Endothelial cell of umbilical vein (primary cell): ENCODE results near the gene GTF3C1. TPM values are rescaled to one million over a fixed set of nuclear protein-coding genes. Genes with fewer than 3 reads are reported as not detected.

ENCODE experiments used
- BruUV-seq: library from RNA; stranded (reverse); fragments of 400-500 nt; replicated peaks from 2 replicates; lab custom pipeline; 2021; lab: Mats Ljungman, UMichigan
- CTCF ChIA-PET: fragments of 300-600, 350-600 bp; sonication (Branson Sonifier 250); formaldehyde crosslinking; loops from one replicate; lab custom pipeline; 2021; ENCODE audit warnings: antibody characterized with exemption, inconsistent platforms; lab: Charles Lee
- POLR2A ChIA-PET: fragments of 300-600, 350-600 bp; sonication (Branson Sonifier 250); formaldehyde crosslinking; loops from one replicate; lab custom pipeline; 2021; ENCODE audit warnings: antibody characterized with exemption, inconsistent platforms; lab: Charles Lee
- DNase-seq: peaks from one replicate; pipeline ENCODE4 v3.0.0-alpha.2; 2011; ENCODE audit warnings: low read depth, low spot score
- FAIRE-seq: peaks from 2 replicates; lab custom pipeline; 2011; peaks lifted over from hg19 to GRCh38; lab: Jason Lieb, UNC
- H2AFZ ChIP-seq: 2 replicates; pipeline ENCODE4 v1.6.0; 2012; ENCODE audit warnings: low read depth, low read length, control low read depth, inconsistent platforms
- H3K27ac ChIP-seq: 2 replicates; pipeline ENCODE4 v1.5.1; 2011; ENCODE audit warnings: low read depth, mild to moderate bottlenecking, control low read depth, low read length, moderate library complexity; ENCODE audit not compliant: insufficient read depth
- H3K27me3 ChIP-seq, 2 experiments: 2 replicates each; pipeline versions ENCODE4 v1.6.0 to v1.6.1; 2011; ENCODE audit warnings: low read length in 2 of 2, mixed read lengths in 1 of 2; ENCODE audit not compliant: control insufficient read depth in 2 of 2, insufficient read depth in 2 of 2
- H3K36me3 ChIP-seq, 2 experiments: 2 replicates in 1 of 2; 3 replicates in 1 of 2; pipeline ENCODE4 v1.5.1; 2011; ENCODE audit warnings: low read length in 2 of 2, mild to moderate bottlenecking in 1 of 2, moderate library complexity in 1 of 2; ENCODE audit not compliant: control insufficient read depth in 2 of 2, insufficient read depth in 2 of 2; ENCODE audit errors: extremely low read depth in 1 of 2
- H3K4me1 ChIP-seq: 3 replicates; pipeline ENCODE4 v1.5.1; 2011; ENCODE audit warnings: mild to moderate bottlenecking, low read length; ENCODE audit not compliant: control insufficient read depth, insufficient read depth; ENCODE audit errors: extremely low read depth
- H3K4me2 ChIP-seq: 2 replicates; pipeline ENCODE4 v1.6.1; 2011; ENCODE audit warnings: low read length, control low read depth, mixed read lengths; ENCODE audit not compliant: insufficient read depth
- H3K4me3 ChIP-seq, 3 experiments: fragments of 200-600 bp in 1 of 3; sonication (generic), shearing (Covaris generic) in 1 of 3; replicated peaks in 1 of 3; 2 replicates each; pipeline ENCODE4 v1.5.1; 2011 to 2016; ENCODE audit warnings: control low read depth in 3 of 3, low read length in 3 of 3, mild to moderate bottlenecking in 2 of 3, inconsistent platforms in 1 of 3, low read depth in 1 of 3, moderate library complexity in 1 of 3; ENCODE audit not compliant: insufficient read depth in 1 of 3
- H3K79me2 ChIP-seq: 2 replicates; pipeline ENCODE4 v1.6.0; 2012; ENCODE audit warnings: low read length, inconsistent platforms; ENCODE audit not compliant: control insufficient read depth, insufficient read depth
- H3K9ac ChIP-seq: replicated peaks from 2 replicates; pipeline ENCODE3; 2011; ENCODE audit warnings: low read length, control low read depth; ENCODE audit not compliant: insufficient read depth; ENCODE audit errors: extremely low read depth
- H3K9me1 ChIP-seq: replicated peaks from 3 replicates; pipeline ENCODE4 v1.6.0; 2011; ENCODE audit warnings: mild to moderate bottlenecking, low read length; ENCODE audit not compliant: control insufficient read depth, insufficient read depth; ENCODE audit errors: extremely low read depth
- H3K9me3 ChIP-seq: replicated peaks from 2 replicates; pipeline ENCODE4 v1.5.1; 2012; ENCODE audit warnings: low read length, inconsistent platforms; ENCODE audit not compliant: control insufficient read depth, insufficient read depth
- H4K20me1 ChIP-seq: replicated peaks from 2 replicates; pipeline ENCODE3; 2011; ENCODE audit warnings: mild to moderate bottlenecking, low read length; ENCODE audit not compliant: control insufficient read depth, insufficient read depth; ENCODE audit errors: extremely low read depth
- CTCF ChIP-seq, 2 donors: IDR thresholded peaks; 1 replicate in 1 of 2; 2 replicates in 1 of 2; pipeline ENCODE4 v1.5.1; 2011; ENCODE audit warnings: low read length in 2 of 2, mild to moderate bottlenecking in 2 of 2, moderate library complexity in 2 of 2, control low read depth in 1 of 2, inconsistent platforms in 1 of 2, low read depth in 1 of 2; ENCODE audit not compliant: insufficient read depth in 1 of 2; ENCODE audit errors: extremely low read depth in 1 of 2
- EZH2 ChIP-seq: IDR thresholded peaks from 2 replicates; pipeline ENCODE4 v1.6.1; 2012; ENCODE audit warnings: borderline replicate concordance, low read depth, mild to moderate bottlenecking, moderate library complexity, low read length, inconsistent platforms; ENCODE audit not compliant: severe bottlenecking
- FOS ChIP-seq: IDR thresholded peaks from 2 replicates; pipeline ENCODE4 v1.6.1; 2011; ENCODE audit warnings: mild to moderate bottlenecking, low read length, moderate library complexity, borderline replicate concordance; ENCODE audit not compliant: insufficient read depth
- GATA2 ChIP-seq: IDR thresholded peaks from 2 replicates; pipeline ENCODE4 v1.7.0; 2011; ENCODE audit warnings: low read depth, mild to moderate bottlenecking, moderate library complexity, mixed read lengths, low read length; ENCODE audit not compliant: insufficient read length, insufficient read depth
- JUN ChIP-seq: IDR thresholded peaks from 2 replicates; pipeline ENCODE4 v1.6.1; 2011; ENCODE audit warnings: borderline replicate concordance, low read depth; ENCODE audit not compliant: insufficient read length, insufficient read depth
- MAX ChIP-seq: IDR thresholded peaks from 2 replicates; pipeline ENCODE4 v1.6.1; 2011; ENCODE audit not compliant: insufficient read depth, insufficient read length
- MYC ChIP-seq: IDR thresholded peaks from one replicate; pipeline ENCODE4 v1.6.1; 2011; ENCODE audit warnings: mild to moderate bottlenecking, low read depth, low read length
- POLR2A ChIP-seq: IDR thresholded peaks from 2 replicates; pipeline ENCODE4 v1.6.1; 2012; ENCODE audit warnings: low read depth, mild to moderate bottlenecking, control low read depth, low read length
- POLR2AphosphoS5 ChIP-seq: IDR thresholded peaks from 2 replicates; pipeline ENCODE4 v1.6.1; 2012; ENCODE audit warnings: low read depth, mild to moderate bottlenecking, control low read depth, low read length, moderate library complexity; ENCODE audit not compliant: insufficient read depth
- dilution Hi-C: fragments of 300-500 bp; cut with MboI; formaldehyde crosslinking; loops from one replicate; pipeline ENCODE4 v1.15.0; 2019; ENCODE audit warnings: low sequenced_read_pairs; ENCODE audit not compliant: extremely low pct_ligation_motif_present
- intact Hi-C: fragments of 100-400 bp; cut with micrococcal nuclease; formaldehyde crosslinking; loops from one replicate; pipeline ENCODE4 v1.10.0; 2022
- polyA plus RNA-seq, 4 experiments: library from polyadenylated mRNA; depleted of rRNA in 3 of 4; stranded (reverse) in 3 of 4; unstranded in 1 of 4; fragments of >200 nt; gene quantifications; 2 replicates each; pipeline versions ENCODE4 v1.2.1 to v1.2.3, GENCODE V29; 2011 to 2012; ENCODE audit warnings: missing spikeins in 1 of 4
- total RNA-seq: library from RNA; stranded (reverse); gene quantifications from 2 replicates; pipeline ENCODE4 v1.2.3, GENCODE V29; 2021

GTF3C1 gene
- total and polyA plus RNA-seq, 2 donors (not counting 3 experiments of a cell fraction or from before 2014, with no cell fraction given), result 58.1 to 86.1 TPM

- Histone ChIP-seq H3K36me3 (peaks cover 13 to 36% of the 10 kb centered on the region in 2 experiments), H3K79me2 (no peaks in the 10 kb centered on the region), H3K9me3 (no peaks in the 10 kb centered on the region), H3K27me3 (no peaks in the 10 kb centered on the region), H4K20me1 (no peaks in the 10 kb centered on the region), H3K4me3 (no peak overlapping the region), H2AFZ (no peak overlapping the region), H3K4me2 (no peak overlapping the region), H3K27ac (no peak overlapping the region), H3K9ac (no peak overlapping the region), H3K9me1 (no peaks in the 10 kb centered on the region), H3K4me1 (peaks cover 12% of the 10 kb centered on the region)
- ChIA-PET POLR2A (no interaction called here), CTCF (no interaction called here)
- intact Hi-C loops (no loop called here), dilution Hi-C loops (no loop called here)
- TF ChIP-seq EZH2, result no peak
- BruUV-seq, result no TSS peak
- FAIRE-seq (no peak), DNase-seq (no peak)
Measured at GRCh38 chr16:27463741-27464591, 85.7 kb downstream of the GTF3C1 start.

- Histone ChIP-seq H3K79me2 (no peaks in the 10 kb centered on the region), H3K27ac (no peak overlapping the region), H3K9me3 (no peaks in the 10 kb centered on the region), H3K4me3 (no peak overlapping the region), H3K36me3 (peaks cover 13 to 31% of the 10 kb centered on the region in 2 experiments), H3K4me1 (peaks cover 12% of the 10 kb centered on the region), H2AFZ (no peak overlapping the region), H3K9ac (no peak overlapping the region), H3K27me3 (no peaks in the 10 kb centered on the region), H4K20me1 (no peaks in the 10 kb centered on the region), H3K9me1 (no peaks in the 10 kb centered on the region), H3K4me2 (no peak overlapping the region)
- dilution Hi-C loops (no loop called here), intact Hi-C loops (no loop called here)
- no peak for DNase-seq
- ChIA-PET CTCF (interaction anchor here (1.2 to 1.8 kb wide), 5 partner anchors 8 to 353 kb away, joined by 5 to 9 read pairs (median 6); no protein-coding TSS in a partner anchor), POLR2A (no interaction called here)
- FAIRE-seq, result no peak
- no TSS peak for BruUV-seq
- no peak for TF ChIP-seq EZH2
- TF ChIP-seq GATA2, result no peak
- no peak for TF ChIP-seq CTCF (IDR thresholded peaks at IDR 0.05; ENCODE audit: extremely low read depth in 1 of 2, insufficient read depth in 1 of 2, low read depth in 1 of 2, low read length in 2 of 2)
- no peak for TF ChIP-seq JUN
- TF ChIP-seq POLR2A, result no peak
- no peak for TF ChIP-seq MYC
- no peak for TF ChIP-seq FOS
- no peak for TF ChIP-seq POLR2AphosphoS5
- no peak for TF ChIP-seq MAX
Measured at GRCh38 chr16:27462846-27463682, 86.6 kb downstream of the GTF3C1 start.
